Keratinocyte (primary cell): ENCODE data around the gene FEN1.

Experiments used
- EZH2 ChIP-seq: IDR thresholded peaks from one replicate; pipeline ENCODE4 v1.6.1; 2012; ENCODE audit warnings: inconsistent platforms, mild to moderate bottlenecking, low read length, moderate library complexity
- TF ChIP-seq, protein P1 (sequence below), 3 experiments: IDR thresholded peaks in 1 of 3; conservative IDR thresholded peaks in 1 of 3; optimal IDR thresholded peaks in 1 of 3; 2 replicates in 2 of 3; 3 replicates in 1 of 3; pipeline versions ENCODE3 to v1.5.1; 2011; ENCODE audit warnings: low read length in 3 of 3, mild to moderate bottlenecking in 3 of 3, moderate library complexity in 2 of 3, control low read depth in 1 of 3, inconsistent platforms in 1 of 3; ENCODE audit not compliant: insufficient read depth in 2 of 3; ENCODE audit errors: extremely low read depth in 1 of 3

- TF ChIP-seq, protein P1, sequence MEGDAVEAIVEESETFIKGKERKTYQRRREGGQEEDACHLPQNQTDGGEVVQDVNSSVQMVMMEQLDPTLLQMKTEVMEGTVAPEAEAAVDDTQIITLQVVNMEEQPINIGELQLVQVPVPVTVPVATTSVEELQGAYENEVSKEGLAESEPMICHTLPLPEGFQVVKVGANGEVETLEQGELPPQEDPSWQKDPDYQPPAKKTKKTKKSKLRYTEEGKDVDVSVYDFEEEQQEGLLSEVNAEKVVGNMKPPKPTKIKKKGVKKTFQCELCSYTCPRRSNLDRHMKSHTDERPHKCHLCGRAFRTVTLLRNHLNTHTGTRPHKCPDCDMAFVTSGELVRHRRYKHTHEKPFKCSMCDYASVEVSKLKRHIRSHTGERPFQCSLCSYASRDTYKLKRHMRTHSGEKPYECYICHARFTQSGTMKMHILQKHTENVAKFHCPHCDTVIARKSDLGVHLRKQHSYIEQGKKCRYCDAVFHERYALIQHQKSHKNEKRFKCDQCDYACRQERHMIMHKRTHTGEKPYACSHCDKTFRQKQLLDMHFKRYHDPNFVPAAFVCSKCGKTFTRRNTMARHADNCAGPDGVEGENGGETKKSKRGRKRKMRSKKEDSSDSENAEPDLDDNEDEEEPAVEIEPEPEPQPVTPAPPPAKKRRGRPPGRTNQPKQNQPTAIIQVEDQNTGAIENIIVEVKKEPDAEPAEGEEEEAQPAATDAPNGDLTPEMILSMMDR (optimal IDR thresholded peaks at IDR 0.05 in 1 of 3, IDR thresholded peaks at IDR 0.05 in 1 of 3, conservative IDR thresholded peaks at IDR 0.05 in 1 of 3; ENCODE audit: extremely low read depth in 1 of 3, insufficient read depth in 2 of 3, low read length in 3 of 3): no peak
- TF ChIP-seq EZH2: no peak
Measured at GRCh38 chr11:61814247-61814957, 21.7 kb downstream of the FEN1 start.
